Gastroesophageal sphincter (tissue), 2 donors: ENCODE results near the gene ELAVL3.

Experiments
- POLR2A ChIP-seq, 2 donors: fragments of 450-650 bp; IDR thresholded peaks; one replicate each; pipeline ENCODE4 v1.6.1; 2017; ENCODE audit warnings: antibody characterized with exemption in 2 of 2, mild to moderate bottlenecking in 2 of 2, moderate library complexity in 1 of 2
- POLR2AphosphoS5 ChIP-seq: sonication (generic); formaldehyde crosslinking; IDR thresholded peaks from one replicate; pipeline ENCODE4 v1.6.1; 2017; ENCODE audit warnings: antibody characterized with exemption

DNA sequence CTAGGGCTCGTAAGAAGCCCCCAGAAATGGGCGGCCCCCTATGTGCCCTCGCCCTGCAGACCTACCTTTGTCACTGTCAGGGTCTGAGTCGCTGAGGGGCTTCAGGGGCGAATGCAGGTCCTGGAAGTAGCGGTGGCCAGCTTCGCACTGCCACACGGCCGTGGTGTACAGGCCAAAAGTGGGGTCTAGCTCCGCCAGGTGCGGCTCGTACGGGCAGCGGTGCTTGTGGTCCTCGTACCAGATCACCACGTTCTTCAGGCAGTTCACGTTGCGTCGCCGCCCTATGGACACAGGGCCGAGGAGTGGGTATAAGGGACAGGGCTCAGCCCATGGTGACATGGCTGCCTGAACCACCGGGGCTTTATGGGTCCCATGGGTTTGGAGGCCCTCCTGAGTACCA, 15.0 kb upstream of the ELAVL3 start:
- TF ChIP-seq POLR2AphosphoS5 (no peak), POLR2A (IDR thresholded peaks at IDR 0.05) (no peak)
